GM23248 (cell line): ENCODE results near the gene KCNIP1. TPM values are rescaled to one million over a fixed set of nuclear protein-coding genes. Genes with fewer than 3 reads are reported as not detected.

Source experiments
- DNase-seq: peaks from one replicate; pipeline ENCODE4 v3.0.0-alpha.2; 2015
- H2AFZ ChIP-seq: fragments of 200-600 bp; sonication (generic); 2 replicates; pipeline ENCODE4 v1.6.1; 2016; ENCODE audit warnings: antibody characterized with exemption
- H3F3A ChIP-seq: fragments of 200-600 bp; sonication (generic); 2 replicates; pipeline ENCODE4 v1.6.1; 2016; ENCODE audit warnings: mild to moderate bottlenecking, antibody characterized with exemption, mixed run types; ENCODE audit not compliant: insufficient read depth
- H3K27ac ChIP-seq: fragments of 200-600 bp; sonication (generic); 2 replicates; pipeline ENCODE4 v1.5.1; 2016; ENCODE audit warnings: mild to moderate bottlenecking
- H3K27me3 ChIP-seq: fragments of 200-600 bp; sonication (generic); replicated peaks from 2 replicates; pipeline ENCODE4 v1.6.1; 2016; ENCODE audit warnings: mild to moderate bottlenecking; ENCODE audit not compliant: insufficient read depth
- H3K36me3 ChIP-seq: fragments of 200-600 bp; sonication (generic); 2 replicates; pipeline ENCODE4 v1.6.1; 2016; ENCODE audit warnings: low read depth, mild to moderate bottlenecking
- H3K4me1 ChIP-seq: fragments of 200-600 bp; sonication (generic); 2 replicates; pipeline ENCODE4 v1.6.1; 2016; ENCODE audit warnings: mild to moderate bottlenecking; ENCODE audit not compliant: insufficient read depth
- H3K4me2 ChIP-seq: fragments of 200-600 bp; sonication (generic); one replicate; pipeline ENCODE4 v1.6.1; 2016; ENCODE audit warnings: mild to moderate bottlenecking; ENCODE audit not compliant: unreplicated experiment
- H3K4me3 ChIP-seq: fragments of 200-600 bp; sonication (generic); 2 replicates; pipeline ENCODE4 v1.5.1; 2016; ENCODE audit warnings: mild to moderate bottlenecking
- H3K79me2 ChIP-seq: fragments of 200-600 bp; sonication (generic); 2 replicates; pipeline ENCODE4 v1.6.1; 2016; ENCODE audit warnings: mild to moderate bottlenecking; ENCODE audit not compliant: insufficient read depth
- H3K9ac ChIP-seq: fragments of 200-600 bp; sonication (generic); 2 replicates; pipeline ENCODE4 v1.6.1; 2016; ENCODE audit warnings: mild to moderate bottlenecking
- H3K9me2 ChIP-seq: fragments of 200-600 bp; sonication (generic); 2 replicates; pipeline ENCODE4 v1.6.1; 2016; ENCODE audit warnings: mixed run types, mild to moderate bottlenecking, moderate library complexity; ENCODE audit not compliant: insufficient read depth
- H3K9me3 ChIP-seq: fragments of 200-600 bp; sonication (generic); one replicate; pipeline ENCODE4 v1.6.1; 2017; ENCODE audit warnings: low read depth
- H4K20me1 ChIP-seq: fragments of 200-600 bp; sonication (generic); 2 replicates; pipeline ENCODE4 v1.6.0; 2016; ENCODE audit not compliant: insufficient read depth
- EZH2 ChIP-seq: fragments of 200-600 bp; sonication (generic); IDR thresholded peaks from 2 replicates; pipeline ENCODE4 v1.6.1; 2018; ENCODE audit warnings: antibody characterized with exemption, mild to moderate bottlenecking; ENCODE audit not compliant: insufficient read depth, poor library complexity, severe bottlenecking
- EZH2phosphoT487 ChIP-seq: fragments of 200-600 bp; sonication (generic); IDR thresholded peaks from 2 replicates; pipeline ENCODE4 v1.6.1; 2018; ENCODE audit warnings: antibody characterized with exemption, moderate library complexity, mild to moderate bottlenecking, low read depth; ENCODE audit not compliant: insufficient read depth
- WGBS, 2 experiments: methylation state at CpG; one replicate each; pipeline ENCODE4 v1.1.6; 2015 to 2017; ENCODE audit warnings: low lambda C conversion rate in 2 of 2, low coverage in 1 of 2; ENCODE audit errors: missing lambda C conversion rate in 2 of 2; 5-methylcytosine and 5-hydroxymethylcytosine counted together
- in situ Hi-C: fragments of 300-500 bp; cut with MboI; formaldehyde crosslinking; loops from 2 replicates; pipeline ENCODE4 v1.15.0; 2020
- polyA plus RNA-seq: library from polyadenylated mRNA; unstranded; fragments of >200 nt; fragmentation: Nextera tagmentation; extraction: Ambion mirVana; gene quantifications from 2 replicates; pipeline ENCODE4 v1.2.1, GENCODE V29; 2016
- total RNA-seq: library from RNA; depleted of rRNA; stranded (reverse); fragments of >200 nt; shearing (Covaris generic); gene quantifications from 2 replicates; pipeline ENCODE4 v1.2.3, GENCODE V29; 2014

Gene KCNIP1
- total and polyA plus RNA-seq, 2 experiments from 2014 or later = not detected

DNA sequence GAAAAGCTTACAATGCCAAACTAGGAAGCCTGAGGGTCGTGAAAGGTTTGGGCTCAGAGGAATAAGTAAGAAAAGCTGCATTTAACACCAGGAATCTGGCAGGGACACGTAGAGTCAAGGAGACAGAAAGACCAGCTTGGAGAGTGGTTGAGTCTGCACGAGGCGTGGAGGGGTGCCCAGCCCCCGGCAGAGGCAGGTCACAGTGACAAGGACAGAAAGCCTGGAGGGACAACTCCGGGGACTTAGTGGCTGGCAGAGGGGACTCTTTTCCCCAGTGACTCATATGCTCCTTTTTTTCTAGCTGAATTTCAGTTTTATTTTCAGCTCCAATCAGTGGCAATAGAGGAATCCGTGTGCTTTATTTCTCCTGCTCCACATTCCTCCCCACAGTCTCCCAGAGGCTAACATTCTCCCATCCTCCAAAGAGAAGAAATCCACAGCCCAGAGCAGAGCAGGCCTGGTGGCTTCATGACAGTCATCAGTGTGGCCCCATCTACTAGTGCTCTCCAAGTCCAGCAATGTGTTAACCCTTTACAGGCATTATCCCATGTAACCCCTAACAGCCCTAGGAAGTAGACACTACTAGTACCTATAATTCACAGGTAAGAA, 80.7 kb downstream of the KCNIP1 start:
- Histone ChIP-seq H2AFZ (no peak overlapping the region), H3K36me3 (no peaks in the 10 kb centered on the region), H3K4me1 (no peaks in the 10 kb centered on the region), H3F3A (no peaks in the 10 kb centered on the region), H4K20me1 (no peaks in the 10 kb centered on the region), H3K9ac (no peak overlapping the region), H3K27ac (no peak overlapping the region), H3K9me3 (no peaks in the 10 kb centered on the region), H3K9me2 (no peaks in the 10 kb centered on the region), H3K4me2 (no peak overlapping the region), H3K27me3 (peaks cover 26% of the 10 kb centered on the region), H3K79me2 (no peaks in the 10 kb centered on the region), H3K4me3 (no peak overlapping the region)
- DNase-seq = no peak
- TF ChIP-seq EZH2phosphoT487 (no peak), EZH2 (no peak)
- 27 to 28% methylated on average over 7 of the region's 7 CpGs for WGBS, 2 experiments
- in situ Hi-C loops = no loop called here

DNA sequence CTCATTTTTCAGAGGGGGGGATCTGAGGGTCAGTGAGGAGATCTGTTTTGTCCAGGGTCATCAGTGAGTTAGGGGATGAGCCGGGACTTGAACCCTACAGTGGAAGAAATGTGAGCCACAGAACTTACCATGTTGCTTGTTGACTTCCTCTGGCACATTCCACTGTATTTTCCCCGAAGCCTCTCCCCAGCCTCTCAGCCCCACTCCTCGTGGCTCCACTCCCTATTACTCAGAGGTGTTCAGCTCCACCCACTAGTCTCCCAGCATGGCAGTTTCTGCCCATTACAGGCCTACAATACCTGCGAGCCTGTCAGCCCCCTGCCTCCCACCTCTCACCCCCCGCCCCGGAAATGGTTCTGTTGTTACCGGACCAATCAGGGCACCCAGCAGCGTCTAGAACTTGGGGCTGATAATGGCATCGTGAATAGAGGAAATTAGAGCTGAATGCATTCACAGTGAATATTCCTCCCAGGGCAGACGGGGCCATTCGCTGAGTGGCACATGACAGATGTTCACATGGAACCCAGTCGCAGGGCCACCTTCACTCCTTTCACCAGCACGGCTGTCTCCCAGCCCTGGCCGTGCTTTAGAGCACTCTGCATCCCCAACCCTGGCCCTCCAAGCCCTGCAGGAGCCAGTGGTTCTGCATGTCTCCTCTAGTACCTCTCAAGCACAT, 81.6 kb downstream of the KCNIP1 start:
- no peak for DNase-seq
- peaks cover 20% of the 10 kb centered on the region for H3K27me3 ChIP-seq
- H3K9me3 ChIP-seq = no peaks in the 10 kb centered on the region
- no peak overlapping the region for H3K4me2 ChIP-seq
- H3F3A ChIP-seq = no peaks in the 10 kb centered on the region
- no peaks in the 10 kb centered on the region for H4K20me1 ChIP-seq
- H3K9me2 ChIP-seq = no peaks in the 10 kb centered on the region
- no peak overlapping the region for H3K9ac ChIP-seq
- TF ChIP-seq EZH2 = no peak
- TF ChIP-seq EZH2phosphoT487 = no peak
- H3K4me3 ChIP-seq = no peak overlapping the region
- H3K79me2 ChIP-seq = no peaks in the 10 kb centered on the region
- WGBS, 2 experiments = 49 to 52% methylated on average over 14 of the region's 14 CpGs
- no peak overlapping the region for H2AFZ ChIP-seq
- no peaks in the 10 kb centered on the region for H3K36me3 ChIP-seq
- in situ Hi-C loops = no loop called here
- H3K4me1 ChIP-seq = no peaks in the 10 kb centered on the region
- H3K27ac ChIP-seq = no peak overlapping the region

DNA sequence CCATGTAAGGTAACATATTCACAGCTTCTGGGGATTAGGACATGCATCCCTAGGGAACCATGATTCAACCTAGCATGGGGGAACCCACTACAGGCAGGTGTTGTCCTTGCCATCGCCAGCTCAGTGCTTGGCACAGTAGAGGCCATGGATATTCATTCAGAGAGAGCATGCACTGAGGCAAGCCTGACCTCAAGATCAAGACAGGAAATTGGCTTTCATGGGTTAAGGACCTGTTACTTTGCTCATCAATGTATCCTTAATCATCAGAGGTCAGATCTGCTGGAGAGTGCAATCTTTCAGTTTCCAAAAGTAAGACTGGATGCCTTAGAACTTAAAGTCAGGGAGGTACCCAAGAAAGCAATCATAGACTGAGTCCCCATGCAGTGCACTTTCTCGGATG, 84.0 kb downstream of the KCNIP1 start:
- DNase-seq = no peak
- H3K4me1 ChIP-seq = no peaks in the 10 kb centered on the region
- H3K9me3 ChIP-seq = no peaks in the 10 kb centered on the region
- no peak overlapping the region for H3K27ac ChIP-seq
- peaks cover 22% of the 10 kb centered on the region for H3K27me3 ChIP-seq
- no peak for TF ChIP-seq EZH2phosphoT487
- TF ChIP-seq EZH2 = no peak
- no peaks in the 10 kb centered on the region for H3K36me3 ChIP-seq
- no peaks in the 10 kb centered on the region for H4K20me1 ChIP-seq
- no peaks in the 10 kb centered on the region for H3K9me2 ChIP-seq
- H3F3A ChIP-seq = no peaks in the 10 kb centered on the region
- H3K79me2 ChIP-seq = no peaks in the 10 kb centered on the region
- in situ Hi-C loops = no loop called here
- WGBS, 2 experiments = 17 to 25% methylated on average over 2 of the region's 2 CpGs
- no peak overlapping the region for H2AFZ ChIP-seq
- no peak overlapping the region for H3K9ac ChIP-seq
- no peak overlapping the region for H3K4me2 ChIP-seq
- no peak overlapping the region for H3K4me3 ChIP-seq

DNA sequence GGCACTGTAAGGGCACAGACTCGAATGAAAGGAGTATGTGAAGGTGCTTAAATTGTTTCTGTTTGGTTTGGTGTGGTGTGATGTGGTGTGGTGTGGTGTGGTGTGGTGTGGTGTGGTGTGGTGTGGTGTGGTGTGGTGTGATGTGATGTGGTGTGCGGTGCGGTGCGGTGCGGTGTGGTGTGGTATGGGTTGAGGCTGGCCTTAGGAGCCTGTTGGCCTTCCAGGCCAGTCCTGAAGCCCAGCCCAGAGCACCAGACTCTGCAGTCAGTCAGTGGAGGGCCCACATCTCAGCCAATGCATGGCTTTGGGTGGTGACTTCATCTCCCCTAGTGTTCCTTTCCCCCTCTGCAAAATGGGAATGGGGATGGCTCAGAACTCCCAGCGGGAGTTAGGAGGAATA, 85.8 kb downstream of the KCNIP1 start:
- Histone ChIP-seq H3K9me2 (no peaks in the 10 kb centered on the region), H3F3A (no peaks in the 10 kb centered on the region), H2AFZ (no peak overlapping the region), H3K27ac (no peak overlapping the region), H3K9ac (no peak overlapping the region), H3K9me3 (no peaks in the 10 kb centered on the region), H3K27me3 (peaks cover 30% of the 10 kb centered on the region), H3K4me1 (no peaks in the 10 kb centered on the region), H3K79me2 (no peaks in the 10 kb centered on the region), H3K4me3 (no peak overlapping the region), H3K4me2 (no peak overlapping the region), H3K36me3 (no peaks in the 10 kb centered on the region), H4K20me1 (no peaks in the 10 kb centered on the region)
- 80 to 81% methylated on average over 6 of the region's 6 CpGs for WGBS, 2 experiments
- no peak for DNase-seq
- in situ Hi-C loops = no loop called here
- TF ChIP-seq EZH2phosphoT487 (no peak), EZH2 (no peak)
